Stimulated activated CD8-positive, alpha-beta memory T cell treated with anti-CD3 and anti-CD28 coated beads, Interleukin-4, amount 100 ng/mL, for 24 hours (primary cell): ENCODE data around the gene ITGB1.

Experiments used
- DNase-seq: peaks from one replicate; pipeline ENCODE4 v3.0.0-alpha.2; 2020; ENCODE audit warnings: low read depth

Gene ITGB1

GRCh38 chr10:32888161-32888927, 69.7 kb downstream of the ITGB1 start:
- DNase-seq: no peak

GRCh38 chr10:32887481-32887880, 70.5 kb downstream of the ITGB1 start:
- no peak for DNase-seq

- DNase-seq: no peak
These were observed 76.0 kb downstream of the ITGB1 start for GRCh38 chr10:32882076-32882475.

GRCh38 chr10:32878646-32879045, 79.4 kb downstream of the ITGB1 start:
- no peak for DNase-seq

- no peak for DNase-seq
These were observed 80.1 kb downstream of the ITGB1 start for GRCh38 chr10:32877915-32878314.

- DNase-seq: no peak
These were observed 92.9 kb downstream of the ITGB1 start for GRCh38 chr10:32865170-32865569.

GRCh38 chr10:32854435-32854834, 103.6 kb downstream of the ITGB1 start:
- DNase-seq: no peak

- DNase-seq: no peak
These were observed 106.7 kb downstream of the ITGB1 start for GRCh38 chr10:32851301-32851700.
